Heart left ventricle (tissue), 16 donors: Measurements from ENCODE around the gene MAML3. TPM values are rescaled to one million over a fixed set of nuclear protein-coding genes. Genes with fewer than 3 reads are reported as not detected.

Experiments used
- ATAC-seq, 4 donors: fragments of 200-7000 bp; cut with Tn5 transposase; one replicate each; pipeline ENCODE4 v1.9.1; 2020 to 2022; ENCODE audit warnings: moderate library complexity in 4 of 4, mild to moderate bottlenecking in 3 of 4, moderate number of reproducible peaks in 1 of 4
- DNase-seq, 5 donors: peaks; one replicate each; pipeline ENCODE4 v3.0.0-alpha.2; 2020
- H3K27ac ChIP-seq, 12 donors: fragments of 200-600 bp; sonication (generic) in 4 of 12; one replicate each; pipeline versions ENCODE4 v1.5.0 to v1.8.0; 2016 to 2022; ENCODE audit warnings: mild to moderate bottlenecking in 2 of 12
- H3K27me3 ChIP-seq, 9 donors: fragments of 200-600 bp; sonication (generic) in 2 of 9; one replicate each; pipeline versions ENCODE4 v1.5.1 to v1.8.0; 2016 to 2022; ENCODE audit warnings: mild to moderate bottlenecking in 3 of 9
- H3K36me3 ChIP-seq, 9 donors: fragments of 200-600 bp; sonication (generic) in 2 of 9; one replicate each; pipeline versions ENCODE4 v1.5.0 to v1.8.0; 2018 to 2022; ENCODE audit warnings: mild to moderate bottlenecking in 2 of 9
- H3K4me1 ChIP-seq, 12 donors: fragments of 200-600 bp; sonication (generic) in 4 of 12; one replicate each; pipeline versions ENCODE4 v1.5.0 to v1.8.0; 2016 to 2022; ENCODE audit warnings: mild to moderate bottlenecking in 3 of 12
- H3K4me3 ChIP-seq, 12 donors: fragments of 200-600 bp; sonication (generic) in 4 of 12; one replicate each; pipeline versions ENCODE4 v1.5.0 to v1.8.0; 2017 to 2022; ENCODE audit warnings: mild to moderate bottlenecking in 9 of 12, moderate library complexity in 4 of 12
- H3K9me3 ChIP-seq, 12 donors: fragments of 200-600 bp; sonication (generic) in 4 of 12; one replicate each; pipeline versions ENCODE4 v1.5.0 to v1.8.0; 2016 to 2022; ENCODE audit warnings: mild to moderate bottlenecking in 1 of 12
- POLR2A ChIP-seq, 2 donors: fragments of 450-650 bp; IDR thresholded peaks; one replicate each; pipeline ENCODE4 v1.6.1; 2017; ENCODE audit warnings: antibody characterized with exemption in 2 of 2, mild to moderate bottlenecking in 2 of 2, moderate library complexity in 2 of 2
- WGBS, 4 donors: extraction: QIAGEN DNeasy Blood & Tissue Kit in 2 of 4; methylation state at CpG; one replicate each; pipeline versions ENCODE4 v1.1.5 to v1.1.7; 2013 to 2018; 5-methylcytosine and 5-hydroxymethylcytosine counted together
- intact Hi-C, 10 donors: fragments of 100-400 bp; cut with DNase I; formaldehyde crosslinking; loops; one replicate each; pipeline versions ENCODE4 v1.11.1 to v1.14.2; 2022
- polyA plus RNA-seq, 2 donors: library from polyadenylated mRNA; stranded (reverse); fragments of 200-250 nt; gene quantifications; one replicate each; pipeline ENCODE4 v1.2.3, GENCODE V29; 2013
- total RNA-seq, 9 donors: library from RNA; depleted of rRNA in 2 of 9; stranded (reverse); fragments of >200 nt in 2 of 9; fragmentation: NEBNext Ultra II Directional in 3 of 9; extraction: Animal tissue kit (Norgen Biotek cat#: 25700) in 3 of 9; gene quantifications; one replicate each; pipeline versions ENCODE4 v1.1.0 to v1.2.4, GENCODE V29; 2016 to 2023
- TF ChIP-seq, protein P1 (sequence below), 12 donors: fragments of 200-600 bp; sonication (generic) in 4 of 12; IDR thresholded peaks; one replicate each; pipeline versions ENCODE4 v1.5.0 to v1.8.0; 2018 to 2022; ENCODE audit warnings: antibody characterized with exemption in 12 of 12, mild to moderate bottlenecking in 5 of 12
- donor health status: ischemic (EF 13 %, LVEDD 7.1; RV severe dilation, severe dysfunction).
- donor health status: healthy with polysubstance abuse.
- donor health status: DM: no; HTN: yes; CAD: no.
- donor health status: DM: no; HTN: no; CAD: no.
- donor health status: ischemic (EF 25% LVEDD 6.9; RV normal size, moderate dysfunction).
- donor health status: ischemic (EF 25% LVEDD 5.7; RV mildly dilated, moderate dysfunction).
- donor health status: healthy.
- donor health status: DM: yes; HTN: yes; CAD: no.
- donor health status: ischemic (EF 35%, LVEDD 5.7; RV mildly dilated, moderate dysfunction).
- donor health status: nonischemic (EF 11% LVEDD 7.7; RV severe dilation, severe dysfunction).
- donor health status: DM: yes; HTN: yes; CAD: no.
- donor health status: PGD.
- donor health status: ischemic (EF 29% LVEDD 5.4; RV normal size, mild dysfunction).
- donor health status: nonischemic (EF 23%, LVEDD 6.1; RV moderate dilation, normal function).

MAML3 gene
- total and polyA plus RNA-seq, 11 donors, result 0.76 to 5.9 (median 2.4) TPM

DNA sequence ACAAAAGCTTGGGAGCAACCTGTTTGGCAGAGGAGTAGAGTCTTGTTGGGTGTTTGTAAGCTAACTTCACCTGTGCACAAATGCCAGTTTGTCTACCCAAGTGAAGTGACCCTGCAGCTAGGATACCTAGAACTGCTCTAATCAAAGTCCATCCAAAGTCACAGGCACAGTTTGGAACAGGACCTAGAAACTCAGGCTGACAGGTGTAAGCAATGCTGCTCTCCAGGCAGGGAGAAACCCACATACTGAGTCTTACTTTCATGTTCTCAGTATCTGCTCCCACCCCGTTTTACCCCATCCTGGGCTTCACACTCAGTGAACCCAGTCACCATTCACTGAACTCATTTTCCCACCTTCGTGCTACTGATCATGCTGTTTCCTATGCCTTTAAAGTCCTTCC, 40.3 kb downstream of the MAML3 start:
- Histone ChIP-seq H3K27me3 (no peaks in the 10 kb centered on the region), H3K4me3 (no peak overlapping the region), H3K27ac (no peak overlapping the region), H3K9me3 (no peaks in the 10 kb centered on the region), H3K36me3 (no peaks in the 10 kb centered on the region), H3K4me1 (peaks cover 0 to 27% (median 0%) of the 10 kb centered on the region in 12 donors)
- 88 to 93% (median 89%) methylated on average over 2 of the region's 2 CpGs for WGBS, 4 donors
- ATAC-seq, result no peak
- no peak for DNase-seq
- intact Hi-C loops, result no loop called here
- no peak for TF ChIP-seq POLR2A (IDR thresholded peaks at IDR 0.05)

DNA sequence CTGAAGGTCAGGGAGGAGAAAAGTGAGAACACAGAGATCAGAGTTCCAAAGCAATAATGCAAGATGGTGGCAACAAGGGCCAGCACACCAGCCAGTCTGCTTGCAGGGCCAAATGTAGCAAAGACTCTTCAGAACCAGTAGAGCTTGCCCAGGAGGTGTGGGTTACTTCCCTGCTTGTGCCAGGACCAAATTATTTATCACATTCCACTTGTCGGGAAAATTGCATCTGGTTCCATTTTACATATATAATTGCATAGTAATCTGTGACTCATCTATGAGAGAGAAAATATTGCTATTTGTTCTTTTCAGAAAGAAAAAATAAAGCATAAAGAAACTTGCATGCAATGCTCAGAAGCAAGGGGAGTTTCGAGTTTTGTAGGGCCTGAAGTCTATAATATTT, 41.4 kb downstream of the MAML3 start:
- H3K9me3 ChIP-seq, result no peaks in the 10 kb centered on the region

DNA sequence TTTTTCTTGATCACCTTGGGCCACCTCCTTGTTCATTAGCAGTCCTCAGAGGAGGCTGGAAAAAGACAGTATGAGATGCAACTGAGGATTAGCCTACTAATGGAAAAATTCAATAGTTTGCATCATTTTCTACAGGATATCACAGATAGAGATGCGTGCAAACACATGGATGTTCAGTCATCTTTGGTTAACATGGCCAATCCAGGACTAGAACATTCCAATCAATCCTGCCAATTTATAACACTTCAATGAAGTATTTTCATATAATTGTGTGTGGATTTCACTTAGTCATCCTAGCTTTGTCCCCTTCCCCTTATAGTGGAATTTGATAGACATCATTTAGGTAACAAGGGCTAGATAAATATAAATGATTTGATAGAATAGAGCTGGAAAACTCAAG, 42.7 kb downstream of the MAML3 start:
- H3K4me3 ChIP-seq, result no peak overlapping the region
- WGBS, 4 donors, result 96 to 100% (median 99%) methylated on average over 1 of the region's 1 CpG
- H3K27ac ChIP-seq, result no peak overlapping the region
- no peaks in the 10 kb centered on the region for H3K9me3 ChIP-seq
- H3K4me1 ChIP-seq, result peaks cover 0 to 15% (median 0%) of the 10 kb centered on the region in 12 donors
- intact Hi-C loops, result no loop called here
- ATAC-seq (no peak), DNase-seq (no peak)
- H3K27me3 ChIP-seq, result no peaks in the 10 kb centered on the region
- no peaks in the 10 kb centered on the region for H3K36me3 ChIP-seq
- TF ChIP-seq POLR2A (IDR thresholded peaks at IDR 0.05), result no peak
- TF ChIP-seq, protein P1, sequence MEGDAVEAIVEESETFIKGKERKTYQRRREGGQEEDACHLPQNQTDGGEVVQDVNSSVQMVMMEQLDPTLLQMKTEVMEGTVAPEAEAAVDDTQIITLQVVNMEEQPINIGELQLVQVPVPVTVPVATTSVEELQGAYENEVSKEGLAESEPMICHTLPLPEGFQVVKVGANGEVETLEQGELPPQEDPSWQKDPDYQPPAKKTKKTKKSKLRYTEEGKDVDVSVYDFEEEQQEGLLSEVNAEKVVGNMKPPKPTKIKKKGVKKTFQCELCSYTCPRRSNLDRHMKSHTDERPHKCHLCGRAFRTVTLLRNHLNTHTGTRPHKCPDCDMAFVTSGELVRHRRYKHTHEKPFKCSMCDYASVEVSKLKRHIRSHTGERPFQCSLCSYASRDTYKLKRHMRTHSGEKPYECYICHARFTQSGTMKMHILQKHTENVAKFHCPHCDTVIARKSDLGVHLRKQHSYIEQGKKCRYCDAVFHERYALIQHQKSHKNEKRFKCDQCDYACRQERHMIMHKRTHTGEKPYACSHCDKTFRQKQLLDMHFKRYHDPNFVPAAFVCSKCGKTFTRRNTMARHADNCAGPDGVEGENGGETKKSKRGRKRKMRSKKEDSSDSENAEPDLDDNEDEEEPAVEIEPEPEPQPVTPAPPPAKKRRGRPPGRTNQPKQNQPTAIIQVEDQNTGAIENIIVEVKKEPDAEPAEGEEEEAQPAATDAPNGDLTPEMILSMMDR (IDR thresholded peaks at IDR 0.05), result no peak

More for the DNA sequence above, 41.4 kb downstream of the MAML3 start:
- DNase-seq (no peak), ATAC-seq (no peak)
- Histone ChIP-seq H3K27me3 (no peaks in the 10 kb centered on the region), H3K27ac (no peak overlapping the region), H3K36me3 (no peaks in the 10 kb centered on the region), H3K4me1 (peaks cover 0 to 27% (median 0%) of the 10 kb centered on the region in 12 donors), H3K4me3 (no peak overlapping the region)
- TF ChIP-seq, protein P1 (IDR thresholded peaks at IDR 0.05), result no peak
- no peak for TF ChIP-seq POLR2A (IDR thresholded peaks at IDR 0.05)
- 83 to 88% (median 85%) methylated on average over 2 of the region's 2 CpGs for WGBS, 4 donors
- intact Hi-C loops, result no loop called here

DNA sequence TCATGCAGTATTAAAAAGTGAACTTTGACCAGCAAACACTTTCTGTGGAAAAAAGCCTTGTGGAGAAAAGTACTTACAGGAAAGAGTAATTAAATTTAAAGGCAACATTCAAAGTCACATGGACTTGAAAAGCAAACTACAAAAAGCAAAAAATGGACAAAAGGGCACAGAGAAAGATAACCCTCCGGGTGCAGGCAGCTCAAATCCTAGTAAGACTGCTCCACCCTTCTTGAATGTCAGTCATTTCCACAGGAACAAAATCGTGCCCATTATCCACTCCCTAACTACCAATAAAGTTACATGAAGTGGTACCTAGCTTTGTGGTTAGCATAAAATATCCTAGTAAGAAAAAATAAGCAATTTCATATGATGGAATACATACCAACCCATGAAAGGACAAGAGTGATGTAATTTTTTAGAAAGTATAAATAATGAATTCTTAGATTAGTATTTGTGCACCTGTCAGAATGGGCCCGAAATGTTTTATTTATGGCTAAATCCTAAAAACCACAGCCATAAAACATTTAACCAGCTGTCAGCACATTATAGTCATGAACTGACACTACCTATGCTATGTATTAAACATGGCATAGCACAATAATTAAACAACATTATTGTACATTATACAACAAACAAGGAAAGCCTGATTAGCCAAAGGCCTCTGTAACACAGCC, 43.3 kb downstream of the MAML3 start:
- Histone ChIP-seq H3K27ac (no peak overlapping the region), H3K4me3 (no peak overlapping the region), H3K4me1 (peaks cover 0 to 9% (median 0%) of the 10 kb centered on the region in 12 donors), H3K27me3 (no peaks in the 10 kb centered on the region), H3K36me3 (no peaks in the 10 kb centered on the region), H3K9me3 (no peaks in the 10 kb centered on the region)
- DNase-seq, result no peak
- ATAC-seq, result no peak
- 78 to 86% (median 84%) methylated on average over 3 of the region's 3 CpGs for WGBS, 4 donors
- TF ChIP-seq, protein P1 (IDR thresholded peaks at IDR 0.05), result no peak
- no peak for TF ChIP-seq POLR2A (IDR thresholded peaks at IDR 0.05)
- intact Hi-C loops, result no loop called here

DNA sequence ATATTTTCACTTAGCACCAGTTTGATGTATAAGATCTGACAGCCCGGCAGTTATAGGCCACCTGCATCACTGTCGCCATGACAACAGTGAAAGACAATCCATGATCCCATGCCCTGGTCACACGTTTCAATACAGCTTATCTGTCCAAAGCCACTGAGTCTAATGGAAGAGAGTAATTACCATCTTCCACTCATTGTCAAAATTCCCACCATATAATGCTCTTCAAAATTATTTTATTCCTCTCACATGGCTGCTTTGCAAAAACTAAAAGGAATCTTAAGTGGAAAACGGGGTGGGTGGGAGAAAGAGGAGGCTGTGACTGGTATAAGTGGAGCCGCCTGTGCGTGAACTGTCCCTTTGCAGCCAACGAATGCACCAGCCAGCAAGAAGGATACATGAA, 44.2 kb downstream of the MAML3 start:
- no peaks in the 10 kb centered on the region for H3K36me3 ChIP-seq
- no peak for ATAC-seq
- 86 to 93% (median 89%) methylated on average over 7 of the region's 7 CpGs for WGBS, 4 donors
- TF ChIP-seq, protein P1 (IDR thresholded peaks at IDR 0.05), result no peak
- TF ChIP-seq POLR2A (IDR thresholded peaks at IDR 0.05), result no peak
- intact Hi-C loops, result loop anchor here in 1 of 10 donors (5.0 kb wide), 1 partner anchor 33 kb away; no protein-coding TSS in a partner anchor
- H3K4me1 ChIP-seq, result no peaks in the 10 kb centered on the region
- no peak overlapping the region for H3K4me3 ChIP-seq
- DNase-seq, result no peak
- H3K9me3 ChIP-seq, result no peaks in the 10 kb centered on the region
- no peak overlapping the region for H3K27ac ChIP-seq
- H3K27me3 ChIP-seq, result no peaks in the 10 kb centered on the region
